Mucosa of descending colon (tissue), 3 donors: Measurements from ENCODE around the gene DNTT. TPM values are rescaled to one million over a fixed set of nuclear protein-coding genes. Genes with fewer than 3 reads are reported as not detected.

Experiments
- ATAC-seq: fragments of 200-7000 bp; cut with Tn5 transposase; one replicate; pipeline ENCODE4 v1.9.1; 2020; ENCODE audit warnings: mild to moderate bottlenecking, moderate library complexity
- DNase-seq, 3 donors: peaks; one replicate each; pipeline ENCODE4 v3.0.0-alpha.2; 2020
- H3K36me3 ChIP-seq: fragments of 200-600 bp; one replicate; pipeline ENCODE4 v1.8.0; 2021; ENCODE audit warnings: low read depth, mild to moderate bottlenecking
- H3K4me1 ChIP-seq: fragments of 200-600 bp; one replicate; pipeline ENCODE4 v1.8.0; 2021; ENCODE audit warnings: low read depth, mild to moderate bottlenecking
- H3K4me3 ChIP-seq: fragments of 200-600 bp; one replicate; pipeline ENCODE4 v1.8.0; 2021; ENCODE audit warnings: mild to moderate bottlenecking
- H3K9me3 ChIP-seq: fragments of 200-600 bp; one replicate; pipeline ENCODE4 v1.8.0; 2021; ENCODE audit warnings: mild to moderate bottlenecking
- CTCF ChIP-seq: fragments of 200-600 bp; IDR thresholded peaks from one replicate; pipeline ENCODE4 v1.8.0; 2022; ENCODE audit warnings: antibody characterized with exemption, mild to moderate bottlenecking
- intact Hi-C, 2 donors: fragments of 100-400 bp; cut with DNase I in 1 of 2; cut with micrococcal nuclease in 1 of 2; formaldehyde crosslinking; loops; one replicate each; pipeline versions ENCODE4 v1.11.0 to v1.11.1; 2022; cut with DNase I, micrococcal nuclease
- total RNA-seq, 3 donors: library from RNA; stranded (reverse); fragmentation: NEBNext Ultra II Directional in 2 of 3; extraction: Animal tissue kit (Norgen Biotek cat#: 25700) in 2 of 3; gene quantifications; one replicate each; pipeline versions ENCODE4 v1.2.1 to v1.2.4, GENCODE V29; 2021 to 2023
- donor health status: DM: no; HTN: no; CAD: no; lungs with moderate emphysema.
- donor health status: DM: no; HTN: no; CAD: no.
- donor health status: DM: no; HTN: yes; CAD: no.

The DNTT gene
- total RNA-seq, 3 donors from 2014 or later: not detected

GRCh38 chr10:96370584-96371157 lies 66.4 kb downstream of the DNTT start:
- no peak overlapping the region for H3K4me3 ChIP-seq
- DNase-seq: peak in 2 of 3 donors; percentile 48 to 54
- intact Hi-C loops: loop anchor here in 1 of 2 donors (10.0 kb wide), 1 partner anchor 454 kb away; no protein-coding TSS in a partner anchor
- peak; percentile 66 for TF ChIP-seq CTCF
- H3K36me3 ChIP-seq: no peaks in the 10 kb centered on the region
- H3K4me1 ChIP-seq: no peaks in the 10 kb centered on the region
- H3K9me3 ChIP-seq: no peaks in the 10 kb centered on the region
- peak; percentile 23 for ATAC-seq

GRCh38 chr10:96371356-96371755 lies 67.1 kb downstream of the DNTT start:
- Histone ChIP-seq H3K36me3 (no peaks in the 10 kb centered on the region), H3K9me3 (no peaks in the 10 kb centered on the region), H3K4me3 (no peak overlapping the region), H3K4me1 (no peaks in the 10 kb centered on the region)
- DNase-seq (no peak), ATAC-seq (no peak)
- TF ChIP-seq CTCF: no peak
- intact Hi-C loops: loop anchor here in 1 of 2 donors (10.0 kb wide), 1 partner anchor 453 kb away; no protein-coding TSS in a partner anchor

GRCh38 chr10:96374004-96374403 lies 69.8 kb downstream of the DNTT start:
- Histone ChIP-seq H3K9me3 (no peaks in the 10 kb centered on the region), H3K36me3 (no peaks in the 10 kb centered on the region), H3K4me1 (no peaks in the 10 kb centered on the region), H3K4me3 (no peak overlapping the region)
- ATAC-seq: no peak
- TF ChIP-seq CTCF: no peak
- no peak for DNase-seq
- intact Hi-C loops: loop anchor here in 1 of 2 donors (10.0 kb wide), 1 partner anchor 451 kb away; no protein-coding TSS in a partner anchor

GRCh38 chr10:96374639-96374984 lies 70.4 kb downstream of the DNTT start:
- Histone ChIP-seq H3K4me3 (no peak overlapping the region), H3K9me3 (no peaks in the 10 kb centered on the region), H3K36me3 (no peaks in the 10 kb centered on the region), H3K4me1 (no peaks in the 10 kb centered on the region)
- intact Hi-C loops: loop anchor here in 1 of 2 donors (10.0 kb wide), 1 partner anchor 450 kb away; no protein-coding TSS in a partner anchor
- DNase-seq: no peak
- ATAC-seq: no peak
- no peak for TF ChIP-seq CTCF

- intact Hi-C loops: loop anchor here in 1 of 2 donors (10.0 kb wide), 1 partner anchor 450 kb away; no protein-coding TSS in a partner anchor
- H3K4me1 ChIP-seq: no peaks in the 10 kb centered on the region
Observed at GRCh38 chr10:96374985-96375830, 71.0 kb downstream of the DNTT start.

More at GRCh38 chr10:96374985-96375830, 71.0 kb downstream of the DNTT start:
- ATAC-seq (peak; percentile 99), DNase-seq (peak; percentile 80 to 91 (median 91))
- no peaks in the 10 kb centered on the region for H3K9me3 ChIP-seq
- H3K4me3 ChIP-seq: no peak overlapping the region
- TF ChIP-seq CTCF: peak; percentile 97
- no peaks in the 10 kb centered on the region for H3K36me3 ChIP-seq
